B cell (primary cell): ENCODE results near the gene RUVBL1. TPM values are rescaled to one million over a fixed set of nuclear protein-coding genes. Genes with fewer than 3 reads are reported as not detected.
A peak's percentile ranks its signal among the peaks of the same experiment; 100 is the strongest.

Source experiments
- ATAC-seq: fragments of 200-7000 bp; cut with Tn5 transposase; one replicate; pipeline ENCODE4 v1.10.0; 2021; ENCODE audit warnings: low read depth, mild to moderate bottlenecking, moderate number of reproducible peaks, moderate library complexity
- CTCF ChIA-PET: fragments of 350-600 bp; sonication (Branson Sonifier 250); formaldehyde crosslinking; loops from one replicate; lab custom pipeline; 2021; ENCODE audit warnings: antibody characterized with exemption, inconsistent platforms; lab: Charles Lee
- POLR2A ChIA-PET: fragments of 350-600 bp; sonication (Branson Sonifier 250); formaldehyde crosslinking; loops from one replicate; lab custom pipeline; 2021; ENCODE audit warnings: antibody characterized with exemption; lab: Charles Lee
- DNase-seq: peaks from one replicate; pipeline ENCODE4 v3.0.0; 2013
- H2AFZ ChIP-seq: 2 replicates; pipeline ENCODE4 v1.6.1; 2012; ENCODE audit warnings: mild to moderate bottlenecking, low read depth, low read length; ENCODE audit not compliant: insufficient read depth, poor library complexity, severe bottlenecking
- H3K27ac ChIP-seq, 2 donors: 1 replicate in 1 of 2; 2 replicates in 1 of 2; pipeline ENCODE4 v1.5.1; 2012 to 2013; ENCODE audit warnings: low read length in 2 of 2, mild to moderate bottlenecking in 2 of 2, moderate library complexity in 1 of 2
- H3K27me3 ChIP-seq, 4 experiments: fragments of 200-600 bp in 1 of 4; sonication (generic) in 1 of 4; replicated peaks in 1 of 4; 1 replicate in 2 of 4; 2 replicates in 2 of 4; pipeline versions ENCODE4 v1.6.1 to v1.7.0; 2013 to 2016; ENCODE audit warnings: low read length in 3 of 4, mild to moderate bottlenecking in 2 of 4, mixed read lengths in 1 of 4, moderate library complexity in 1 of 4; ENCODE audit not compliant: insufficient read depth in 4 of 4, control insufficient read depth in 3 of 4; ENCODE audit errors: control extremely low read depth in 1 of 4
- H3K36me3 ChIP-seq, 2 experiments: replicated peaks in 1 of 2; 1 replicate in 1 of 2; 2 replicates in 1 of 2; pipeline versions ENCODE4 v1.6.1 to v1.7.1; 2013; ENCODE audit warnings: low read length in 1 of 2; ENCODE audit not compliant: insufficient read depth in 2 of 2, control insufficient read depth in 1 of 2; ENCODE audit errors: control extremely low read depth in 1 of 2, extremely low read depth in 1 of 2
- H3K4me1 ChIP-seq, 2 donors: fragments of 200-600 bp in 1 of 2; sonication (generic) in 1 of 2; 1 replicate in 1 of 2; 2 replicates in 1 of 2; pipeline versions ENCODE4 v1.5.1 to v1.6.1; 2013 to 2017; ENCODE audit warnings: low read length in 2 of 2; ENCODE audit not compliant: control insufficient read depth in 2 of 2, insufficient read depth in 2 of 2
- H3K4me2 ChIP-seq: replicated peaks from 2 replicates; pipeline ENCODE3; 2012; ENCODE audit warnings: mild to moderate bottlenecking, low read depth, low read length; ENCODE audit not compliant: poor library complexity, severe bottlenecking
- H3K4me3 ChIP-seq, 5 experiments: fragments of 200-600 bp in 1 of 5; sonication (generic) in 1 of 5; 1 replicate in 3 of 5; 2 replicates in 2 of 5; pipeline versions ENCODE4 v1.5.1 to v1.7.0; 2011 to 2016; ENCODE audit warnings: low read length in 4 of 5, mild to moderate bottlenecking in 4 of 5, low read depth in 2 of 5, control low read depth in 1 of 5, moderate library complexity in 1 of 5; ENCODE audit not compliant: insufficient read depth in 1 of 5; ENCODE audit errors: control extremely low read depth in 1 of 5, extremely low read depth in 1 of 5
- H3K79me2 ChIP-seq: fragments of 200-600 bp; sonication (generic); one replicate; pipeline ENCODE4 v1.6.0; 2016; ENCODE audit warnings: low read length; ENCODE audit not compliant: control insufficient read depth, insufficient read depth
- H3K9ac ChIP-seq: fragments of 200-600 bp; sonication (generic); 2 replicates; pipeline ENCODE4 v1.6.1; 2017; ENCODE audit warnings: mild to moderate bottlenecking, low read length, moderate library complexity
- H3K9me3 ChIP-seq, 3 donors: one replicate each; pipeline versions ENCODE4 v1.6.1 to v1.7.1; 2013; ENCODE audit warnings: low read length in 2 of 3; ENCODE audit not compliant: control insufficient read depth in 2 of 3, insufficient read depth in 1 of 3; ENCODE audit errors: control extremely low read depth in 1 of 3
- H4K20me1 ChIP-seq: 2 replicates; pipeline ENCODE4 v1.6.0; 2012; ENCODE audit warnings: mild to moderate bottlenecking, low read length; ENCODE audit not compliant: insufficient read depth, control insufficient read depth, poor library complexity, severe bottlenecking
- H3K27ac Mint-ChIP-seq: one replicate; pipeline ENCODE4 v1.8.0; 2021; ENCODE audit warnings: mixed read lengths
- H3K27me3 Mint-ChIP-seq: one replicate; pipeline ENCODE4 v1.8.0; 2021; ENCODE audit warnings: mixed read lengths
- H3K4me1 Mint-ChIP-seq: one replicate; pipeline ENCODE4 v1.8.0; 2021; ENCODE audit warnings: mixed read lengths
- H3K4me3 Mint-ChIP-seq: one replicate; pipeline ENCODE4 v1.8.0; 2021; ENCODE audit warnings: mixed read lengths
- H3K9me3 Mint-ChIP-seq: one replicate; pipeline ENCODE4 v1.8.0; 2022; ENCODE audit warnings: mixed read lengths; ENCODE audit not compliant: insufficient read depth
- CTCF ChIP-seq: fragments of 200-600 bp; IDR thresholded peaks from one replicate; pipeline ENCODE4 v1.8.0; 2022; ENCODE audit warnings: antibody characterized with exemption, mild to moderate bottlenecking
- EZH2 ChIP-seq: IDR thresholded peaks from 2 replicates; pipeline ENCODE4 v1.6.1; 2012; ENCODE audit warnings: borderline replicate concordance, low read depth, mild to moderate bottlenecking, moderate library complexity, low read length; ENCODE audit not compliant: insufficient read depth, poor library complexity, severe bottlenecking
- WGBS: methylation state at CpG from one replicate; pipeline ENCODE4 v1.1.5; 2013; ENCODE audit warnings: missing lambda C conversion rate; ENCODE audit not compliant: insufficient coverage; 5-methylcytosine and 5-hydroxymethylcytosine counted together
- intact Hi-C: fragments of 100-400 bp; cut with micrococcal nuclease; formaldehyde crosslinking; loops from one replicate; pipeline ENCODE4 v1.10.0; 2022
- polyA minus RNA-seq: library from RNA; depleted of rRNA, polyadenylated mRNA; stranded (reverse); fragments of >200 nt; gene quantifications from 2 replicates; pipeline ENCODE4 v1.2.3, GENCODE V29; 2012
- polyA plus RNA-seq: library from polyadenylated mRNA; depleted of rRNA; stranded (reverse); fragments of >200 nt; gene quantifications from 2 replicates; pipeline ENCODE4 v1.2.3, GENCODE V29; 2012
- total RNA-seq, 2 donors: library from RNA; stranded (reverse); fragments of 120-200 nt in 1 of 2; gene quantifications; 1 replicate in 1 of 2; 2 replicates in 1 of 2; pipeline versions ENCODE4 v1.2.3 to v1.2.4, GENCODE V29; 2013 to 2022

RUVBL1 gene
- total RNA-seq (19.9 and 20.4 TPM in 2 replicates), polyA plus RNA-seq (17.6 and 20.5 TPM in 2 replicates), polyA minus RNA-seq (29.7 and 37.2 TPM in 2 replicates)
- 40.6 TPM for total RNA-seq (2013)

DNA sequence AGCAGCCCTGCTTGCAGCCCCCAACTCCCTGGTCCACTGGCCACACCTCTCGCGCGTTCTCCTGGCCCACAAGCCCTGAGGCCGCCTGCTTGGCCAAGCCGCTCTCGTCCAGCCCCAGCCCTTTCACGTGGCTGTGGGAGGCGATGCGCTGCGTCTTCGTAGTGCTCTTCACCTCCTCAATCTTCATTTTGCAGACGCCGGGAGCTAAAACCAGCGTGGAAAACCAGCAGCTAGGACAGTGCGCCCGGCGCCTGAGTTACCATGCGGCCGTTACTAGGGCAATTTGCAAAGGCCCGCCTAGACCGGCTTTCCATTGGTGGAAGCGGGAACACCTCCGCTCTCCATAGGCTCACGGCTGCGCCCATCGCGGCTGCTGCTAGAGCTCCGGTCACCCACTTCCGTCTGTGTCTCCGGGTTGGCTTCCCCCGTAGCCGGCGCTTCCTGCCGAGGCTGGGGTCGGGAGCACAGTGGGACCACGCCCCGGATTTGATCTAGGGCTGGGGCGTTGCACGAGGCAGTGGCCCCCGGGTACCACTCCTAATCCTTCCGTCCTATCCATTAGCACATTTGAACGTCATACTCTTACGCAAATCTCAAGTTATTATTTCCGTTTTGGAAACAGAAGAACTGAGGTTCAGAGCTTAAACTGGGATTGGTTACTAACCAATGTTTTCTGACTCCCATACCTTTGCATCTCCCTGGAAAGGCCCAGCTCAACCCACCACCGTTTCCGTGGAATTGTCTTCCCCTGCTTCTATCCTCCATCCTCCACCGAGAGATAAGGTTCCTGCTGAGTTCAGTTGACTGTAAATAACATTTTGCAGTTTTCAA lies at the start of gene RUVBL1:
TSS of gene RUVBL1 (minus strand) at position 275 of the 831 bp plus-strand sequence. CDS start at position 187, 88 bp downstream.
- peak within 1 kb of the TSS; percentile 68 to 94 (median 85) for H3K4me3 ChIP-seq
- H3K27ac ChIP-seq, result peak within 1 kb of the TSS; percentile 79 to 84
- peak within 1 kb of the TSS; percentile 98 for H3K4me3 Mint-ChIP-seq
- peaks cover 4% of the 10 kb centered on the region for H3K9me3 Mint-ChIP-seq
- no peaks in the 10 kb centered on the region for H4K20me1 ChIP-seq
- H3K27ac Mint-ChIP-seq, result peak within 1 kb of the TSS; percentile 86
- H3K79me2 ChIP-seq, result peaks cover 3% of the 10 kb centered on the region
- H2AFZ ChIP-seq, result peak within 1 kb of the TSS; percentile 80
- H3K4me2 ChIP-seq, result peak within 1 kb of the TSS; percentile 90
- ChIA-PET CTCF (interaction anchor here (0.8 to 2.2 kb wide), 6 partner anchors 10 to 549 kb away, joined by 3 to 18 read pairs (median 3); partner anchors contain the start of gene EEFSEC), POLR2A (interaction anchor here (0.8 to 2.2 kb wide), 6 partner anchors 24 to 526 kb away, joined by 3 to 28 read pairs (median 3); partner anchors contain the start of genes EEFSEC and MCM2)
- H3K27me3 ChIP-seq, result no peaks in the 10 kb centered on the region
- peak; percentile 97 for ATAC-seq
- H3K36me3 ChIP-seq, result peaks cover 0 to 1% of the 10 kb centered on the region in 2 experiments
- intact Hi-C loops, result loop anchor here (1.0 to 10.0 kb wide), 3 partner anchors 48 to 529 kb away; partner anchors contain the start of genes MCM2, SEC61A1 and TPRA1
- peak within 1 kb of the TSS; percentile 83 for H3K9ac ChIP-seq
- DNase-seq, result peak; percentile 97
- TF ChIP-seq CTCF (no peak), EZH2 (no peak)
- peaks cover 15 to 20% of the 10 kb centered on the region in 2 donors for H3K4me1 ChIP-seq
- H3K4me1 Mint-ChIP-seq, result peaks cover 22% of the 10 kb centered on the region
- H3K9me3 ChIP-seq, result no peaks in the 10 kb centered on the region
- WGBS, result under 1% methylated on average over 41 of the region's 47 CpGs
- no peaks in the 10 kb centered on the region for H3K27me3 Mint-ChIP-seq

DNA sequence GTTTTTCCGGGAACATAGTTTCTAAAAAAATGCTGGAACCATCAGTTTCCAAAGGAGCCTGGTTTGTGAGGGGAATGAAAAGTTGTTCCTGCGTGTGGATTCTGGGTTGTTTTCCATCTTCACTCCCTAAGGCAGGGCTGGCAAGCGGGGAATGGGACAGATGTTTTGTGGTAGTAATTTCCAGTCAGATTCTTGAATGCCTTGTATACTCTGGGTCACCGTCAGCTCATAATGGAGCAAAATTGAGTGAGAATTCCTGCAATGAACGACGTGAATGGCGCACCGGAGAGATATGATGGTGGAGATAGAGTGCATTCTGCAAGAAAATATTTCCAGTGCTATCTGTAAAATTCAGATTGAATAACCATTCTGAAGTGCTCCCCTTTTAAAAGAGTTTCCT lies 49.6 kb upstream of the RUVBL1 start:
- WGBS, result 96% methylated on average over 4 of the region's 8 CpGs
- Mint-ChIP-seq H3K9me3 (no peaks in the 10 kb centered on the region), H3K27ac (no peak overlapping the region), H3K27me3 (no peaks in the 10 kb centered on the region), H3K4me1 (peaks cover 27% of the 10 kb centered on the region), H3K4me3 (no peak overlapping the region)
- Histone ChIP-seq H3K27ac (no peak overlapping the region), H2AFZ (no peak overlapping the region), H3K4me1 (peaks cover 4 to 5% of the 10 kb centered on the region in 2 donors), H3K9me3 (no peaks in the 10 kb centered on the region), H3K79me2 (peaks cover 55% of the 10 kb centered on the region), H3K9ac (no peak overlapping the region), H3K27me3 (no peaks in the 10 kb centered on the region), H3K36me3 (no peaks in the 10 kb centered on the region), H4K20me1 (peaks cover 21% of the 10 kb centered on the region), H3K4me2 (no peak overlapping the region), H3K4me3 (no peak overlapping the region)
- ChIA-PET POLR2A (no interaction called here), CTCF (no interaction called here)
- ATAC-seq (no peak), DNase-seq (no peak)
- TF ChIP-seq EZH2, result no peak
- TF ChIP-seq CTCF, result no peak
- intact Hi-C loops, result no loop called here
